IMR-90 (cell line): Measurements from ENCODE around the gene ABTB2. TPM values are rescaled to one million over a fixed set of nuclear protein-coding genes. Genes with fewer than 3 reads are reported as not detected.

ENCODE experiments used
- ATAC-seq: fragments of 200-7000 bp; cut with Tn5 transposase; 2 replicates; pipeline ENCODE4 v1.9.1; 2020; ENCODE audit warnings: low read depth, mild to moderate bottlenecking, moderate library complexity
- BruUV-seq: library from RNA; stranded (reverse); fragments of 400-500 nt; replicated peaks from 2 replicates; lab custom pipeline; 2021; lab: Mats Ljungman, UMichigan
- CTCF ChIA-PET: fragments of 300-600 bp; formaldehyde crosslinking; extraction: SDS; loops from one replicate; lab custom pipeline; 2021; ENCODE audit warnings: antibody characterized with exemption; lab: Yijun Ruan, JAX
- POLR2A ChIA-PET: fragments of 300-600 bp; sonication (Branson Sonifier 250); formaldehyde crosslinking; loops from one replicate; lab custom pipeline; 2022; ENCODE audit warnings: antibody characterized with exemption; ENCODE audit not compliant: unreplicated experiment; lab: Charles Lee
- DNase-seq: peaks from one replicate; pipeline ENCODE4 v3.0.0; 2013
- H2AFZ ChIP-seq: replicated peaks from 2 replicates; pipeline ENCODE3; 2013; ENCODE audit warnings: low read length, mild to moderate bottlenecking; ENCODE audit not compliant: poor library complexity
- H2AK5ac ChIP-seq: 2 replicates; pipeline ENCODE4 v1.6.1; 2013; ENCODE audit warnings: low read depth, low read length, inconsistent platforms
- H2AK9ac ChIP-seq: replicated peaks from 2 replicates; pipeline ENCODE3; 2013; ENCODE audit warnings: mild to moderate bottlenecking, low read depth, low read length, moderate library complexity; ENCODE audit not compliant: poor library complexity
- H2BK120ac ChIP-seq: 2 replicates; pipeline ENCODE4 v1.6.1; 2013; ENCODE audit warnings: low read depth, low read length, inconsistent platforms
- H2BK15ac ChIP-seq: 3 replicates; pipeline ENCODE4 v1.6.1; 2013; ENCODE audit warnings: low read depth, low read length, inconsistent platforms
- H2BK20ac ChIP-seq: 2 replicates; pipeline ENCODE4 v1.6.1; 2013; ENCODE audit warnings: low read depth, mild to moderate bottlenecking, inconsistent platforms, low read length, moderate library complexity
- H2BK5ac ChIP-seq: 2 replicates; pipeline ENCODE4 v1.6.1; 2013; ENCODE audit warnings: mild to moderate bottlenecking, low read depth, low read length, inconsistent platforms; ENCODE audit not compliant: poor library complexity, severe bottlenecking
- H3K14ac ChIP-seq: replicated peaks from 2 replicates; pipeline ENCODE4 v1.6.1; 2013; ENCODE audit warnings: low read depth, low read length, inconsistent platforms
- H3K18ac ChIP-seq: 2 replicates; pipeline ENCODE4 v1.6.1; 2013; ENCODE audit warnings: low read depth, low read length, control low read depth
- H3K23ac ChIP-seq: 2 replicates; pipeline ENCODE4 v1.6.1; 2013; ENCODE audit warnings: low read depth, low read length, inconsistent platforms
- H3K27ac ChIP-seq: 2 replicates; pipeline ENCODE4 v1.5.1; 2013; ENCODE audit warnings: mild to moderate bottlenecking, control low read depth, low read length; ENCODE audit not compliant: insufficient read depth
- H3K27me3 ChIP-seq: 2 replicates; pipeline ENCODE4 v1.6.1; 2013; ENCODE audit warnings: low read length; ENCODE audit not compliant: control insufficient read depth, insufficient read depth
- H3K36me3 ChIP-seq: 2 replicates; pipeline ENCODE4 v1.6.1; 2013; ENCODE audit warnings: low read length, mixed read lengths; ENCODE audit not compliant: control insufficient read depth, insufficient read depth
- H3K4ac ChIP-seq: 2 replicates; pipeline ENCODE4 v1.6.1; 2013; ENCODE audit warnings: low read depth, low read length, inconsistent platforms
- H3K4me1 ChIP-seq: 2 replicates; pipeline ENCODE4 v1.6.1; 2013; ENCODE audit warnings: low read length, mixed read lengths; ENCODE audit not compliant: control insufficient read depth, insufficient read depth
- H3K4me2 ChIP-seq: 2 replicates; pipeline ENCODE4 v1.6.1; 2013; ENCODE audit warnings: low read depth, mild to moderate bottlenecking, control low read depth, low read length, moderate library complexity
- H3K4me3 ChIP-seq: 2 replicates; pipeline ENCODE4 v1.5.1; 2013; ENCODE audit warnings: low read depth, mild to moderate bottlenecking, control low read depth, low read length, moderate library complexity; ENCODE audit not compliant: insufficient read depth
- H3K56ac ChIP-seq: 2 replicates; pipeline ENCODE4 v1.6.1; 2013; ENCODE audit warnings: low read length, inconsistent platforms; ENCODE audit not compliant: insufficient read depth; ENCODE audit errors: extremely low read depth
- H3K79me1 ChIP-seq, 2 experiments: 2 replicates each; pipeline ENCODE4 v1.6.1; 2013; ENCODE audit warnings: low read length in 2 of 2, inconsistent platforms in 1 of 2, low read depth in 1 of 2
- H3K9ac ChIP-seq: 2 replicates; pipeline ENCODE4 v1.6.1; 2013; ENCODE audit warnings: low read depth, low read length, control low read depth
- H3K9me1 ChIP-seq: 2 replicates; pipeline ENCODE4 v1.6.1; 2013; ENCODE audit warnings: low read length, inconsistent platforms; ENCODE audit not compliant: insufficient read depth
- H3K9me3 ChIP-seq: 2 replicates; pipeline ENCODE4 v1.6.1; 2013; ENCODE audit warnings: low read length; ENCODE audit not compliant: control insufficient read depth, insufficient read depth
- H4K20me1 ChIP-seq: 2 replicates; pipeline ENCODE4 v1.6.1; 2013; ENCODE audit warnings: low read length, inconsistent platforms; ENCODE audit not compliant: insufficient read depth
- H4K5ac ChIP-seq: 2 replicates; pipeline ENCODE4 v1.6.1; 2013; ENCODE audit warnings: mild to moderate bottlenecking, low read depth, low read length, control low read depth
- H4K8ac ChIP-seq, 2 experiments: 2 replicates each; pipeline ENCODE4 v1.6.1; 2013; ENCODE audit warnings: low read depth in 2 of 2, low read length in 2 of 2, control low read depth in 1 of 2, inconsistent platforms in 1 of 2
- H4K91ac ChIP-seq: 2 replicates; pipeline ENCODE4 v1.6.1; 2013; ENCODE audit warnings: low read depth, low read length, inconsistent platforms; ENCODE audit not compliant: insufficient read depth
- CHD1 ChIP-seq: IDR thresholded peaks from 2 replicates; pipeline ENCODE4 v1.6.1; 2012; ENCODE audit warnings: low read depth, low read length, improper control_type of control experiment
- ELK1 ChIP-seq: fragments of 150-350 bp; IDR thresholded peaks from 2 replicates; pipeline ENCODE4 v1.6.1; 2016; ENCODE audit warnings: low read depth, mild to moderate bottlenecking, low read length, moderate library complexity, borderline replicate concordance
- FOS ChIP-seq: fragments of 150-350 bp; IDR thresholded peaks from 2 replicates; pipeline ENCODE4 v1.6.1; 2016; ENCODE audit warnings: low read depth, low read length
- MAZ ChIP-seq: IDR thresholded peaks from 2 replicates; pipeline ENCODE4 v1.6.1; 2012; ENCODE audit warnings: low read depth, mild to moderate bottlenecking, low read length, improper control_type of control experiment, moderate library complexity, borderline replicate concordance
- MXI1 ChIP-seq: IDR thresholded peaks from 2 replicates; pipeline ENCODE4 v1.6.1; 2012; ENCODE audit warnings: low read depth, mild to moderate bottlenecking, low read length, moderate library complexity, borderline replicate concordance
- POLR2A ChIP-seq: IDR thresholded peaks from 2 replicates; pipeline ENCODE4 v1.6.1; 2012; ENCODE audit warnings: mild to moderate bottlenecking, low read depth, low read length
- RAD21 ChIP-seq: IDR thresholded peaks from 2 replicates; pipeline ENCODE4 v1.6.1; 2012; ENCODE audit warnings: low read length, improper control_type of control experiment
- RCOR1 ChIP-seq: IDR thresholded peaks from 2 replicates; pipeline ENCODE4 v1.6.1; 2012; ENCODE audit warnings: mild to moderate bottlenecking, low read length, improper control_type of control experiment; ENCODE audit not compliant: insufficient replicate concordance
- WGBS, 2 experiments: methylation state at CpG; one replicate each; pipeline versions ENCODE4 v1.1.5 to v1.1.7; 2013; ENCODE audit warnings: missing lambda C conversion rate in 2 of 2; ENCODE audit not compliant: insufficient read length in 1 of 2; ENCODE audit errors: extremely low coverage in 2 of 2; 5-methylcytosine and 5-hydroxymethylcytosine counted together
- dilution Hi-C: fragments of 300-500 bp; cut with HindIII; formaldehyde crosslinking; loops from one replicate; pipeline ENCODE4 v1.14.3; 2018; ENCODE audit warnings: low sequenced_read_pairs; ENCODE audit not compliant: unreplicated experiment
- in situ Hi-C: fragments of 300-500 bp; cut with MboI; formaldehyde crosslinking; loops from 3 replicates; pipeline ENCODE4 v1.14.3; 2019; ENCODE audit warnings: low sequenced_read_pairs, inconsistent platforms, mixed read lengths
- intact Hi-C: fragments of 100-400 bp; cut with micrococcal nuclease; formaldehyde crosslinking; loops from 2 replicates; pipeline ENCODE4 v1.10.0; 2022
- polyA plus RNA-seq, 3 experiments: library from polyadenylated mRNA; depleted of rRNA; stranded (reverse); fragments of >200 nt; gene quantifications; 2 replicates each; pipeline ENCODE4 v1.2.3, GENCODE V29; 2012; ENCODE audit warnings: low replicate concordance in 1 of 3
- total RNA-seq: library from RNA; depleted of rRNA; stranded (reverse); fragments of >200 nt; gene quantifications from 2 replicates; pipeline ENCODE4 v1.2.3, GENCODE V29; 2012

The ABTB2 gene
- total and polyA plus RNA-seq, 2 of the 4 experiments (the other 2 are of a cell fraction), result 0.18 to 2.0 TPM

GRCh38 chr11:34155757-34156062 lies 202.1 kb downstream of the ABTB2 start:
- no peak overlapping the region for H3K4ac ChIP-seq
- H3K9ac ChIP-seq, result no peak overlapping the region
- no peak overlapping the region for H2AFZ ChIP-seq
- H3K27me3 ChIP-seq, result no peaks in the 10 kb centered on the region
- H2BK120ac ChIP-seq, result no peak overlapping the region
- H3K18ac ChIP-seq, result no peak overlapping the region
- in situ Hi-C loops, result no loop called here
- TF ChIP-seq FOS (no peak), ELK1 (no peak), RAD21 (no peak), POLR2A (no peak), RCOR1 (no peak), CHD1 (no peak), MAZ (no peak), MXI1 (no peak)
- no peak overlapping the region for H2BK20ac ChIP-seq
- H4K8ac ChIP-seq, result no peak overlapping the region
- peaks cover 2% of the 10 kb centered on the region; the same call in 1 of the 2 replicates for H3K4me1 ChIP-seq
- H3K4me2 ChIP-seq, result no peak overlapping the region
- H2BK5ac ChIP-seq, result no peak overlapping the region
- no peak overlapping the region for H3K23ac ChIP-seq
- no peaks in the 10 kb centered on the region for H3K9me1 ChIP-seq
- H4K91ac ChIP-seq, result no peak overlapping the region
- H4K20me1 ChIP-seq, result no peaks in the 10 kb centered on the region; the same call in 1 of the 2 replicates
- no peak overlapping the region for H3K4me3 ChIP-seq
- no peak overlapping the region for H2AK9ac ChIP-seq
- no peaks in the 10 kb centered on the region for H3K9me3 ChIP-seq
- POLR2A ChIA-PET, result no interaction called here
- H4K5ac ChIP-seq, result no peak overlapping the region
- H3K56ac ChIP-seq, result no peak overlapping the region
- dilution Hi-C loops, result no loop called here
- intact Hi-C loops, result no loop called here
- no peak overlapping the region for H3K27ac ChIP-seq
- CTCF ChIA-PET, result interaction anchor here (2.4 kb wide), 1 partner anchor 19 kb away, joined by 8 read pairs; no protein-coding TSS in a partner anchor
- H3K36me3 ChIP-seq, result peaks cover 7% of the 10 kb centered on the region; the same call in 1 of the 2 replicates
- H3K14ac ChIP-seq, result no peak overlapping the region
- peak; percentile 36 for ATAC-seq
- H3K79me1 ChIP-seq, result no peaks in the 10 kb centered on the region
- H2AK5ac ChIP-seq, result no peak overlapping the region
- H2BK15ac ChIP-seq, result no peak overlapping the region
- no TSS peak for BruUV-seq
- 100% methylated on average over 1 of the region's 2 CpGs; no CpG with 5 or more reads in 1 of the 2 experiments for WGBS, 2 experiments
- no peak for DNase-seq
